Measurements from ENCODE around the gene DACT2.
"Not testable (repeated sequence)": the region's sequence is repeated elsewhere in the genome, so short reads cannot be mapped to it uniquely, and the experiment has no call there.

Gene DACT2

DNA sequence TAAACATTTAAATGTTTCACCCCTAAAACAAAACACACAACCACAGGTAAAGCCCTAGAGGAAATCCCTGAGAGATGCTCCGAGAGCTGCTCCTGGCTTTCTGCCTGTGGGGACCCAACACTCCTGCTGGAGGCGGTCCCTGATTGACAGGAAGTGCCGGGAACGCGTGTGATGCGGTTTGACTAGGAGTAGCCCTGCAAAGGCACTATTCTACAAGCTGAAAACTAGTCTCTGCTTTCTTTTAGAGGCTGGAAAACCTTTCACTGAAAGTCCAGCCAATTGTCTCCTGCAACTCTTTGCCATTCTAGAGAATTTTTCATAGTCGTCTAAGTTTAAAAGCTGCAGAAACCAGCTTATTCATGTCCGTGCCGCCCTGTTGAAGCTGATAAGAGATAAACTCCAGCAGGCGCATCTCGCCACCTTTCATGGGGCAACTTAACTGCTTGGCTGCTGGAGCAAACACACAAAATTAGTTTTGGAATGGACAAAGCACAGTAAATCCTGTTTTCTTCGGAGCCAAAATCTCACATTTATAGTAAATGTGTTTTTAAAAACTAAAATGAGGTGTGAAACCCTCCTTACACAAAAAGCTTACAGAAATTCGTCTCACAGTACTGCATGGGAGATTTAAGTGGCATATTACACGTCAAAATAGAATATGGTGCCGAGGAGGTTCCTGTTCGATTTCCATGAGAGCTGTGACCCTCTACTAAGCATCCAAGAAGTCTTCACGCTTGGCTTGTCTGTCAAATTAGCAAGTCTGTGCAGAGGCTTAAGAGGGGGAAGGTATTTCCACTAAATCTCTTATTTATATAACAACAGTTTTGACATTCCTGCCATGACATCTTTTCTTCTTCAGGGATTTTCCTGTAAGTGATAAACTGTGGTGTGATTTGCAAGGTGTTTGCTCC, 46.9 kb downstream of the DACT2 start:
- no peak overlapping the region for H3K4me3 ChIP-seq (ENCODE audit: low read length)
- DNase-seq (ENCODE audit: low read depth) = no peak
- TF ChIP-seq, protein P1, sequence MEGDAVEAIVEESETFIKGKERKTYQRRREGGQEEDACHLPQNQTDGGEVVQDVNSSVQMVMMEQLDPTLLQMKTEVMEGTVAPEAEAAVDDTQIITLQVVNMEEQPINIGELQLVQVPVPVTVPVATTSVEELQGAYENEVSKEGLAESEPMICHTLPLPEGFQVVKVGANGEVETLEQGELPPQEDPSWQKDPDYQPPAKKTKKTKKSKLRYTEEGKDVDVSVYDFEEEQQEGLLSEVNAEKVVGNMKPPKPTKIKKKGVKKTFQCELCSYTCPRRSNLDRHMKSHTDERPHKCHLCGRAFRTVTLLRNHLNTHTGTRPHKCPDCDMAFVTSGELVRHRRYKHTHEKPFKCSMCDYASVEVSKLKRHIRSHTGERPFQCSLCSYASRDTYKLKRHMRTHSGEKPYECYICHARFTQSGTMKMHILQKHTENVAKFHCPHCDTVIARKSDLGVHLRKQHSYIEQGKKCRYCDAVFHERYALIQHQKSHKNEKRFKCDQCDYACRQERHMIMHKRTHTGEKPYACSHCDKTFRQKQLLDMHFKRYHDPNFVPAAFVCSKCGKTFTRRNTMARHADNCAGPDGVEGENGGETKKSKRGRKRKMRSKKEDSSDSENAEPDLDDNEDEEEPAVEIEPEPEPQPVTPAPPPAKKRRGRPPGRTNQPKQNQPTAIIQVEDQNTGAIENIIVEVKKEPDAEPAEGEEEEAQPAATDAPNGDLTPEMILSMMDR (conservative IDR thresholded peaks at IDR 0.05; ENCODE audit: low read length) = no peak

DNA sequence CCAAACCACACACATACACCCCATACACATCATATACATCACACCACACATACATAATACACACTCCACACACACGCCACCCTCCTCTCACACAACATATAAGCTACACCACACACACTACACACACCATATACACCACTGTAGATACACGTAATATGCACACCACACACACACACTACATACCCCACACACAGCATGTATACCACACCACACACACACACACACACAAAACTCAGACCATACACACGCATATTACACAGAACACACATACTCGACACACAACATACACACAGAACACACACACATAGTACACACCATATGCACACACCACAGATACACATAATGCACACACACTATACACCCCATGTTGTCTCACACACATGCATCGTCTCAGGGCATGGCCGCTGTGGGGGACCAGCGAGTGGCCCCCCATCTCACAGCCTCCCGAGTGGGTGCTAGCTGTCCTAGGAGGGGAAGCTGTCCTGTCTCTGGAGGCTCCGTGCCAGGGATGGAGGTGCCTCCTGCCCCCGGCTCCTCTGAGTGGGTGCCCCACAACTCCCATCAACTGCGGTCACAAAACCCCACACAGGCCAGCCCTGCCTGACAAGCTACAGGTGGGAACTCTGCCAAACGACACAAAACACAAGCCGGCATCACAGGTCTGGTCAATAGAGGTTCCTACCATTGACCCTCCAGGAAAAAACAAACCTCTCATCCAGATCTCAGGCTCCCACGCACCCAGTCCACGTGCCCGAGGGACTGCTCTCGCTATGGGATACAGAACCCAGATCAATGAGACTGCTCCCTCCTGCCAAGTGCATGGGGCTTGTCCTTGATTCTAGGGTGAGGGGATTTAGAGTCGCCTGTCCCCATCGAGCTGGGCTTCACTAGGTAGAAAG, 49.1 kb downstream of the DACT2 start:
- no peak overlapping the region for H3K4me3 ChIP-seq (ENCODE audit: low read length)
- TF ChIP-seq, protein P1 (conservative IDR thresholded peaks at IDR 0.05; ENCODE audit: low read length) = no peak
- DNase-seq (ENCODE audit: low read depth) = no peak

DNA sequence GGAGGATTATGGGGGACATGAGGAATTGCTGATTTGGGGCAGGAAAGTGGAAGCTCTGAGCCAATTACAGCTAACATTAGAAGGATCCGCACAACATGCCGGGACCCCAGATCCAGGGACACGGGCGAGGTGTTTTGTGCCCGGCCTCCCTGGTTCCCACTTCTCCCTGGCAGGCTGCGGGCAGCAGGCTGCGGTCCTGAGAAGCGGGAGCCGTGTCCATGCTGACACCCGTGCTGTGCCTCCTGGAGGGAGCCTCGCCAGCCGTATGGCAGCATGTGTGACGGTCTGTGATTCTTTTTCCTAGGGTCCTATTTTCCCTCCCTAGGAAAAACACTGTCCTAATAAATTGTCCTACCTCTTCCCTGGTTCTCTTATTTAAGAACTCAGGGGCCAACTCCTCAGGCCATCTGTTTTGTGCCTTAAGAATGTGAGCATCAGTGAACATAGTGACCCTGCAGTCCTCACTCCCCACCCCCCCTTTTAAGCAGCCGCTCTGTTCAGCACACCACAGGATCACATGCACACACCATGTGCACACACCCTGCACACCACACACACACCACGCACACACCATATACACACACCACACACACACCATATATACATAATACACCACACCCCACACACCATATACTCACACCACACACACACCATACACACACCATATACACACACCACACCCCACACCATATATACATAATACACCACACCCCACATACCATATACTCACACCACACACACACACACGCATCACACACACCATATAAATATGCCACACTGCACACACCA, 49.9 kb downstream of the DACT2 start:
- DNase-seq (ENCODE audit: low read depth) = no peak
- no peak overlapping the region for H3K4me3 ChIP-seq (ENCODE audit: low read length)
- TF ChIP-seq, protein P1 (conservative IDR thresholded peaks at IDR 0.05; ENCODE audit: low read length) = no peak

DNA sequence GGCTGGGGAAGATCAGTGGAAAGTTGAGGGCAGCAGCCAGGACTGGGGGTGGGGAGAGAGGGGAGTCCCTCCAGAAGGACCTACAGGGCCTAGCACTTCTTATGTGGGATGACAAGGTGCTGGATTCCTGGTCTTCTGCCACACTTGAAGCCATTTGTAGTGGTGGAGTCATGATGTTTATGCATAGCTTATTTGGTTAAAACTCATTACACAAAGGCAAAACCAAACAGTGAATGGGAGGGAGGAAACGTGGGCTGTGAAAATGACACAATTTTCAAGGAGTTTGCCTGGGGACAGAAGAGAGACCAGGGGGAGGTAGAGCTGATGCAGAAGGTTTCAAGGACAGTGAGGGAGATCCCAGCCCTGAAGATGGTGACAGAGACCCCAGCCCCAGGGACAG, 50.8 kb downstream of the DACT2 start:
- TF ChIP-seq, protein P1 (conservative IDR thresholded peaks at IDR 0.05; ENCODE audit: low read length) = no peak
- no peak overlapping the region for H3K4me3 ChIP-seq (ENCODE audit: low read length)
- DNase-seq (ENCODE audit: low read depth) = no peak

DNA sequence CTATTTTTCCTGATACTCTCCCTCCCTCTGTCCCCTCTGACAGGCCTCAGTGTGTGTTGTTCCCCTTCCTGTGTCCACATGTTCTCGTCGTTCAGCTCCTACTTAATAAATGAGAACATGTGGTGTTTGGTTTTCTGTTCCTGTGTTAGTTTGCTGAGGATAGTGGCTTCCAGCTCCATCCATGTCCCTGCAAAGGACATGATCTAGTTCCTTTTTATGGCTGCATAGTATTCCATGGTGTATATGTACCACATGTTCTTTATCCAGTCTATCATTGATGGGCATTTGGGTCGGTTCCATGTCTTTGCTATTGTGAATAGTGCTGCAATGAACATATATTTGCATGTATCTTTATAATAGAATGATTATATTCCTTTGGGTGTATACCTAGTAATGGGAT, 51.8 kb downstream of the DACT2 start:
- DNase-seq (ENCODE audit: low read depth); H3K4me3 ChIP-seq (ENCODE audit: low read length): not testable (repeated sequence)

DNA sequence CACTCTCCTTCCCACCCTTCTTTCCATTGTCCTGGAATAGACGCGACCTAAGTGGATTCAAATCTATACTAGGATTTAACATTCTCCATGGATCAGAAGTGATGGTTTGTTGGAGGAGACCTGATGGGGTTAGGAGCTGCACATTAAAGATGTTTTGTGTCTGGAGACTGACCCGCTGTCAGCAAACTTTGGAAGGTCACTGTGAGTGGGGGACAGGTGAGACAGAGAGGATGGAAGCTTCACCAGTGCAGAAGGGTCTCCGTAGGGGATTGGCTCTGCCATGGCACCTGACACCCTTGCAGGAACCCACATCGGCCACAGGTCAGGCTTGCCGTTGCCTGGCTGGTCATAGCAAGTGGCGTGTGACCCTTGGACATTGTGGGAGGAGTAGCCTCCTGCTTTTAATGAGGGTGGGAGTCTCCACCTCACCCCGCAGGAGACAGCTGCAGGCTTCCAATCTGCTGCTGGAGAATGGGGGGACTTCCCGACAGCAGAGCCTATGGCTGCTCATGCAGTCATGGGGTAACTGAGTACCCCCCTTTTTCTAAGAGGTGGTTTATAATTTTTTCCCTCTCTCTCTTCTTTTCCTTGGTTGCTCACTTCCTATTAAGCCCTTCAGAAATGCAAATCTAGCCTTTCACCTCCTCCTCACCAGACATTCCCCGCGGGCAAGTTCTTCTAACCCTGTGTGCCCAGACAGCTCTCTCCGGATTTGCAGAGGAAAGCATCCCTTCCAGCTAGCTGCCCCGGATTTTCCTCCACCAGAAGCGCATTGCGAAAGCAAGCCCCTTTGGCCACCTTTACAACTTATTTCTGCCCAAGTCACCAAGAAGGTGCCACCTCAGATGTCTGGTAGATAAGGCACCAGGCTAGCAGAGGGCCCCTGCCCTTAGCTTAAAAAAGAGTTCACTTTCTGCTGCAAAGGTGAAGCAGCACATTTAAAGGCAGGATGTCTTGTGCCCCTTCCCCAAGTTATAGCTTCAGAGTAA, 53.5 kb downstream of the DACT2 start:
- TF ChIP-seq, protein P1 (conservative IDR thresholded peaks at IDR 0.05; ENCODE audit: low read length) = no peak
- DNase-seq (ENCODE audit: low read depth) = no peak
- H3K4me3 ChIP-seq (ENCODE audit: low read length) = no peak overlapping the region
